Peyer's patch (tissue), 4 donors: ENCODE measurements around the gene USP27X.

ENCODE experiments used
- POLR2A ChIP-seq, 2 donors: fragments of 450-650 bp; IDR thresholded peaks; one replicate each; pipeline ENCODE4 v1.5.1; 2017; ENCODE audit warnings: antibody characterized with exemption in 2 of 2, mild to moderate bottlenecking in 2 of 2, moderate library complexity in 2 of 2
- TF ChIP-seq, protein P1 (sequence below), 6 experiments: fragments of 450-650 bp in 4 of 6; fragments of 200-600 bp in 2 of 6; sonication (generic) in 1 of 6; IDR thresholded peaks; one replicate each; pipeline ENCODE4 v1.5.1; 2017 to 2019; ENCODE audit warnings: antibody characterized with exemption in 6 of 6, mild to moderate bottlenecking in 3 of 6, moderate library complexity in 1 of 6

- TF ChIP-seq, protein P1, sequence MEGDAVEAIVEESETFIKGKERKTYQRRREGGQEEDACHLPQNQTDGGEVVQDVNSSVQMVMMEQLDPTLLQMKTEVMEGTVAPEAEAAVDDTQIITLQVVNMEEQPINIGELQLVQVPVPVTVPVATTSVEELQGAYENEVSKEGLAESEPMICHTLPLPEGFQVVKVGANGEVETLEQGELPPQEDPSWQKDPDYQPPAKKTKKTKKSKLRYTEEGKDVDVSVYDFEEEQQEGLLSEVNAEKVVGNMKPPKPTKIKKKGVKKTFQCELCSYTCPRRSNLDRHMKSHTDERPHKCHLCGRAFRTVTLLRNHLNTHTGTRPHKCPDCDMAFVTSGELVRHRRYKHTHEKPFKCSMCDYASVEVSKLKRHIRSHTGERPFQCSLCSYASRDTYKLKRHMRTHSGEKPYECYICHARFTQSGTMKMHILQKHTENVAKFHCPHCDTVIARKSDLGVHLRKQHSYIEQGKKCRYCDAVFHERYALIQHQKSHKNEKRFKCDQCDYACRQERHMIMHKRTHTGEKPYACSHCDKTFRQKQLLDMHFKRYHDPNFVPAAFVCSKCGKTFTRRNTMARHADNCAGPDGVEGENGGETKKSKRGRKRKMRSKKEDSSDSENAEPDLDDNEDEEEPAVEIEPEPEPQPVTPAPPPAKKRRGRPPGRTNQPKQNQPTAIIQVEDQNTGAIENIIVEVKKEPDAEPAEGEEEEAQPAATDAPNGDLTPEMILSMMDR (IDR thresholded peaks at IDR 0.05): no peak
- no peak for TF ChIP-seq POLR2A (IDR thresholded peaks at IDR 0.05)
Measured at GRCh38 chrX:49879656-49880277, 483 bp downstream of the USP27X start.
